ENCODE measurements around the gene POU2F2. TPM values are rescaled to one million over a fixed set of nuclear protein-coding genes. Genes with fewer than 3 reads are reported as not detected.
A peak's percentile ranks its signal among the peaks of the same experiment; 100 is the strongest.

The POU2F2 gene
- total RNA-seq, 5 donors from 2014 or later (not counting 1 experiment from before 2014, with no cell fraction given), result 27.9 to 71.7 (median 59.5) TPM

- peaks cover 38 to 50% (median 48%) of the 10 kb centered on the region in 3 donors for H3K4me1 Mint-ChIP-seq
- peaks cover 24% of the 10 kb centered on the region for H3K36me3 Mint-ChIP-seq
- H3K27ac Mint-ChIP-seq, result peak overlapping the region in 1 of 2 donors; percentile 65
Measured at GRCh38 chr19:42078538-42079275, 53.5 kb downstream of the POU2F2 start.

DNA sequence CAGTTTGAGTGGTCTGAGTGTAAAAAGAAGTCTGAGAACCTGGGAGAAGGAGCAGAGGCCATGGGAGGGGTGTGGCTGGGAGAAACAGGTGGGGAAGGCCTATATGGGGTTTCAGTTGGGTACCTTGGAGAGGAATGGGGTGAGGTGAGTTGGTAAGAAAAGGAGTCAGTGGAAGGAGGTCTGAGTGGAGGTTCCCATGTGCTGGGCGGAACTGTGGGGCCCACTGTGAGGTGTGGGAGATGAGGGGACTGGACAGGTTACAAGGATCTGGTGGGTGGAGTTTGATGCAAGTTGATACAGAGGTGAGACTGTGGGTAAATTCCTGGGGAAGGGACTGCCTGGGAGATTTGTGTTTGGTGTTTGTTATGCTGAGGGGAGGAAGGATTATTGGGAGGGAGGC, 54.2 kb downstream of the POU2F2 start:
- Histone ChIP-seq H3K9me3 (no peaks in the 10 kb centered on the region), H3K4me1 (ENCODE audit: control insufficient read depth in 1 of 2, extremely low read depth in 1 of 2, insufficient read depth in 2 of 2, low read length in 2 of 2) (peaks cover 12 to 28% of the 10 kb centered on the region in 2 experiments), H3K27ac (ENCODE audit: low read length) (no peak overlapping the region), H3K27me3 (replicated peaks in 1 of 2; ENCODE audit: control insufficient read depth in 2 of 2, extremely low read depth in 1 of 2, insufficient read depth in 2 of 2, low read length in 1 of 2) (no peaks in the 10 kb centered on the region), H3K36me3 (ENCODE audit: control insufficient read depth in 2 of 2, extremely low read depth in 1 of 2, insufficient read depth in 1 of 2, low read length in 1 of 2) (peaks cover 18 to 37% of the 10 kb centered on the region in 2 donors), H3K4me3 (ENCODE audit: control insufficient read depth in 1 of 2, extremely low read depth in 1 of 2, low read length in 1 of 2) (no peak overlapping the region)
- 100% methylated on average over 1 of the region's 1 CpG for WGBS (ENCODE audit: insufficient coverage)
- no peak for ATAC-seq (replicated peaks in 1 of 4)
- ChIA-PET POLR2A (no interaction called here), CTCF (no interaction called here)
- peak overlapping the region; percentile 65 to 91 for H3K27ac Mint-ChIP-seq
- H3K4me1 Mint-ChIP-seq, result peaks cover 38 to 50% (median 48%) of the 10 kb centered on the region in 3 donors
- H3K9me3 Mint-ChIP-seq, result no peaks in the 10 kb centered on the region
- H3K27me3 Mint-ChIP-seq, result no peaks in the 10 kb centered on the region
- no peak for DNase-seq
- H3K4me3 Mint-ChIP-seq, result peak overlapping the region; percentile 88 to 94 (median 94)
- H3K36me3 Mint-ChIP-seq, result peaks cover 24% of the 10 kb centered on the region

More at GRCh38 chr19:42078538-42079275, 53.5 kb downstream of the POU2F2 start:
- DNase-seq, result no peak
- Histone ChIP-seq H3K4me3 (ENCODE audit: control insufficient read depth in 1 of 2, extremely low read depth in 1 of 2, low read length in 1 of 2) (no peak overlapping the region), H3K9me3 (no peaks in the 10 kb centered on the region), H3K27me3 (replicated peaks in 1 of 2; ENCODE audit: control insufficient read depth in 2 of 2, extremely low read depth in 1 of 2, insufficient read depth in 2 of 2, low read length in 1 of 2) (no peaks in the 10 kb centered on the region), H3K27ac (ENCODE audit: low read length) (no peak overlapping the region), H3K4me1 (ENCODE audit: control insufficient read depth in 1 of 2, extremely low read depth in 1 of 2, insufficient read depth in 2 of 2, low read length in 2 of 2) (peaks cover 12 to 28% of the 10 kb centered on the region in 2 experiments), H3K36me3 (ENCODE audit: control insufficient read depth in 2 of 2, extremely low read depth in 1 of 2, insufficient read depth in 1 of 2, low read length in 1 of 2) (peaks cover 18 to 37% of the 10 kb centered on the region in 2 donors)
- Mint-ChIP-seq H3K9me3 (no peaks in the 10 kb centered on the region), H3K4me3 (peak overlapping the region; percentile 88 to 94 (median 94)), H3K27me3 (no peaks in the 10 kb centered on the region)
- no peak for ATAC-seq (replicated peaks in 1 of 4)
- ChIA-PET CTCF (no interaction called here), POLR2A (no interaction called here)
- 87% methylated on average over 14 of the region's 15 CpGs for WGBS (ENCODE audit: insufficient coverage)

- no peaks in the 10 kb centered on the region for H3K27me3 ChIP-seq (replicated peaks in 1 of 2; ENCODE audit: control insufficient read depth in 2 of 2, extremely low read depth in 1 of 2, insufficient read depth in 2 of 2, low read length in 1 of 2)
- peaks cover 12 to 28% of the 10 kb centered on the region in 2 experiments for H3K4me1 ChIP-seq (ENCODE audit: control insufficient read depth in 1 of 2, extremely low read depth in 1 of 2, insufficient read depth in 2 of 2, low read length in 2 of 2)
- Mint-ChIP-seq H3K9me3 (no peaks in the 10 kb centered on the region), H3K27ac (peak overlapping the region; percentile 91 to 92), H3K4me1 (peaks cover 38 to 43% (median 41%) of the 10 kb centered on the region in 3 donors), H3K36me3 (peaks cover 18% of the 10 kb centered on the region), H3K4me3 (peak overlapping the region; percentile 88 to 94 (median 94)), H3K27me3 (no peaks in the 10 kb centered on the region)
- no peaks in the 10 kb centered on the region for H3K9me3 ChIP-seq
- peak overlapping the region; percentile 72 to 79 for H3K4me3 ChIP-seq (ENCODE audit: control insufficient read depth in 1 of 2, extremely low read depth in 1 of 2, low read length in 1 of 2)
- H3K36me3 ChIP-seq (ENCODE audit: control insufficient read depth in 2 of 2, extremely low read depth in 1 of 2, insufficient read depth in 1 of 2, low read length in 1 of 2), result peaks cover 18 to 32% of the 10 kb centered on the region in 2 donors
- ChIA-PET CTCF (interaction anchor here (0.6 to 0.8 kb wide), 5 partner anchors 32 to 556 kb away, joined by 3 to 4 read pairs (median 3); partner anchors contain the start of gene CEACAM1 (in 1 of the 2)), POLR2A (interaction anchor here in 1 of 2 donors (0.6 to 1.0 kb wide), 2 partner anchors 167 to 208 kb away, joined by 4 to 8 read pairs; no protein-coding TSS in a partner anchor)
- peak in 3 of 4 experiments; percentile 5 to 6 (median 5) for ATAC-seq (replicated peaks in 1 of 4)
- 1% methylated on average over 28 of the region's 33 CpGs for WGBS (ENCODE audit: insufficient coverage)
- H3K27ac ChIP-seq (ENCODE audit: low read length), result peak overlapping the region; percentile 81
- DNase-seq, result peak in 19 of 35 experiments; percentile 5 to 34 (median 20)
Measured at GRCh38 chr19:42076380-42076944, 55.8 kb downstream of the POU2F2 start.

- no peaks in the 10 kb centered on the region for H3K9me3 ChIP-seq
- peaks cover 12 to 28% of the 10 kb centered on the region in 2 experiments for H3K4me1 ChIP-seq (ENCODE audit: control insufficient read depth in 1 of 2, extremely low read depth in 1 of 2, insufficient read depth in 2 of 2, low read length in 2 of 2)
- H3K27me3 ChIP-seq (replicated peaks in 1 of 2; ENCODE audit: control insufficient read depth in 2 of 2, extremely low read depth in 1 of 2, insufficient read depth in 2 of 2, low read length in 1 of 2), result no peaks in the 10 kb centered on the region
- H3K36me3 ChIP-seq (ENCODE audit: control insufficient read depth in 2 of 2, extremely low read depth in 1 of 2, insufficient read depth in 1 of 2, low read length in 1 of 2), result peaks cover 15 to 26% of the 10 kb centered on the region in 2 donors
- peaks cover 38 to 40% (median 39%) of the 10 kb centered on the region in 3 donors for H3K4me1 Mint-ChIP-seq
- H3K4me3 Mint-ChIP-seq, result peak within 1 kb of the TSS; percentile 94 to 98 (median 95)
- CTCF ChIA-PET, result interaction anchor here in 1 of 2 donors (0.6 to 0.8 kb wide), 4 partner anchors 33 to 452 kb away, joined by 3 to 4 read pairs (median 3); partner anchors contain the start of gene CEACAM1
- under 1% methylated on average over 68 of the region's 80 CpGs for WGBS (ENCODE audit: insufficient coverage)
- peak; percentile 94 to 95 (median 95) for ATAC-seq (replicated peaks in 1 of 4)
- H3K36me3 Mint-ChIP-seq, result peaks cover 15% of the 10 kb centered on the region
- H3K27me3 Mint-ChIP-seq, result no peaks in the 10 kb centered on the region
- H3K27ac ChIP-seq (ENCODE audit: low read length), result peak within 1 kb of the TSS; percentile 98
- POLR2A ChIA-PET, result interaction anchor here in 1 of 2 donors (1.0 kb wide), 1 partner anchor 167 kb away, joined by 4 read pairs; no protein-coding TSS in a partner anchor
- H3K27ac Mint-ChIP-seq, result peak within 1 kb of the TSS; percentile 98 to 100
- DNase-seq, result peak; percentile 94 to 99 (median 98)
- H3K9me3 Mint-ChIP-seq, result no peaks in the 10 kb centered on the region
- H3K4me3 ChIP-seq (ENCODE audit: control insufficient read depth in 1 of 2, extremely low read depth in 1 of 2, low read length in 1 of 2), result peak within 1 kb of the TSS; percentile 72 to 86
Measured at GRCh38 chr19:42075616-42076379, 56.4 kb downstream of the POU2F2 start, which contains the start of gene ZNF574. TSS of gene ZNF574 (plus strand) at chr19:42076166. CDS start at chr19:42078607, 2,441 bp downstream.

GRCh38 chr19:42075364-42075615, 57.0 kb downstream of the POU2F2 start:
- H3K27me3 ChIP-seq (replicated peaks in 1 of 2; ENCODE audit: control insufficient read depth in 2 of 2, extremely low read depth in 1 of 2, insufficient read depth in 2 of 2, low read length in 1 of 2), result peaks cover 0 to 4% of the 10 kb centered on the region in 2 experiments
- H3K4me1 Mint-ChIP-seq, result peaks cover 38 to 40% (median 39%) of the 10 kb centered on the region in 3 donors
- peak overlapping the region; percentile 94 to 98 (median 95) for H3K4me3 Mint-ChIP-seq
- H3K27ac ChIP-seq (ENCODE audit: low read length), result peak overlapping the region; percentile 98
- H3K27ac Mint-ChIP-seq, result peak overlapping the region; percentile 98 to 100
- no peaks in the 10 kb centered on the region for H3K9me3 ChIP-seq
- DNase-seq, result peak in 1 of 35 experiments; percentile 14
- H3K27me3 Mint-ChIP-seq, result no peaks in the 10 kb centered on the region
- ChIA-PET POLR2A (no interaction called here), CTCF (no interaction called here)
- H3K36me3 ChIP-seq (ENCODE audit: control insufficient read depth in 2 of 2, extremely low read depth in 1 of 2, insufficient read depth in 1 of 2, low read length in 1 of 2), result peaks cover 15 to 21% of the 10 kb centered on the region in 2 donors
- 14% methylated on average over 3 of the region's 3 CpGs for WGBS (ENCODE audit: insufficient coverage)
- peak overlapping the region; percentile 72 to 86 for H3K4me3 ChIP-seq (ENCODE audit: control insufficient read depth in 1 of 2, extremely low read depth in 1 of 2, low read length in 1 of 2)
- ATAC-seq (replicated peaks in 1 of 4), result peak; percentile 0 to 1 (median 0)
- H3K36me3 Mint-ChIP-seq, result peaks cover 15% of the 10 kb centered on the region
- H3K4me1 ChIP-seq (ENCODE audit: control insufficient read depth in 1 of 2, extremely low read depth in 1 of 2, insufficient read depth in 2 of 2, low read length in 2 of 2), result peaks cover 12 to 28% of the 10 kb centered on the region in 2 experiments
- no peaks in the 10 kb centered on the region for H3K9me3 Mint-ChIP-seq

Data from T-cell (primary cell).